Measurements from ENCODE around the gene TMEM242. TPM values are rescaled to one million over a fixed set of nuclear protein-coding genes. Genes with fewer than 3 reads are reported as not detected.

TMEM242 gene
- total RNA-seq, 4 donors from 2014 or later, result 3.9 to 7.7 (median 6.3) TPM

DNA sequence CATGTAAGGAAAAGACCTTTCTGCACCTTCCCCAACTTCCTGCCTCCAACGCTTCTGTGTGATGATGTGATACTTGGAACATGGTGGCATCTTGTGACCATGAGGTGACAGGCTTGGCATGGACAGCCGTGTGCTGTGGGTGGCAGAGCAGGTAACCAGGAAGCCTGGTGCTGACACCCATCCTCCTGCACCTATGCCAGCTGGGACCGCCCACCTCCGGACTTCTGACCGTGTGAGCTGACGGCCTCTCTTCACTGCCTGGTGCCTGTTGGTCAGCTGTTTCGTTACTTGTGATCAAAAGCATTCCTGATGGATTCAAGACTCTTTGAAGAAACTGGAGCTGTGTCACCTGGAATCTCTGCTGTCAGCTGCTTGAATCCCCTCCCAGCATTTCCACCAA is 70.3 kb downstream of the TMEM242 start:
- Histone ChIP-seq H3K9me3 (no peaks in the 10 kb centered on the region), H3K27ac (no peak overlapping the region), H3K36me3 (no peaks in the 10 kb centered on the region), H3K27me3 (no peaks in the 10 kb centered on the region), H3K4me1 (peaks cover 0 to 5% of the 10 kb centered on the region in 2 donors), H3K4me3 (no peak overlapping the region)
- TF ChIP-seq POLR2A (IDR thresholded peaks at IDR 0.05), result no peak
- TF ChIP-seq, protein P1, sequence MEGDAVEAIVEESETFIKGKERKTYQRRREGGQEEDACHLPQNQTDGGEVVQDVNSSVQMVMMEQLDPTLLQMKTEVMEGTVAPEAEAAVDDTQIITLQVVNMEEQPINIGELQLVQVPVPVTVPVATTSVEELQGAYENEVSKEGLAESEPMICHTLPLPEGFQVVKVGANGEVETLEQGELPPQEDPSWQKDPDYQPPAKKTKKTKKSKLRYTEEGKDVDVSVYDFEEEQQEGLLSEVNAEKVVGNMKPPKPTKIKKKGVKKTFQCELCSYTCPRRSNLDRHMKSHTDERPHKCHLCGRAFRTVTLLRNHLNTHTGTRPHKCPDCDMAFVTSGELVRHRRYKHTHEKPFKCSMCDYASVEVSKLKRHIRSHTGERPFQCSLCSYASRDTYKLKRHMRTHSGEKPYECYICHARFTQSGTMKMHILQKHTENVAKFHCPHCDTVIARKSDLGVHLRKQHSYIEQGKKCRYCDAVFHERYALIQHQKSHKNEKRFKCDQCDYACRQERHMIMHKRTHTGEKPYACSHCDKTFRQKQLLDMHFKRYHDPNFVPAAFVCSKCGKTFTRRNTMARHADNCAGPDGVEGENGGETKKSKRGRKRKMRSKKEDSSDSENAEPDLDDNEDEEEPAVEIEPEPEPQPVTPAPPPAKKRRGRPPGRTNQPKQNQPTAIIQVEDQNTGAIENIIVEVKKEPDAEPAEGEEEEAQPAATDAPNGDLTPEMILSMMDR (IDR thresholded peaks at IDR 0.05 in 4 of 5, conservative IDR thresholded peaks at IDR 0.05 in 1 of 5), result no peak
- no peak for ATAC-seq
- intact Hi-C loops (cut with DNase I; ENCODE audit: low total_unique reads) (no loop called here), in situ Hi-C loops (cut with MboI; ENCODE audit: low sequenced_read_pairs in 4 of 4) (loop anchor here in 1 of 4 donors (25.0 kb wide), 1 partner anchor 691 kb away; no protein-coding TSS in a partner anchor)
- no peak for DNase-seq

DNA sequence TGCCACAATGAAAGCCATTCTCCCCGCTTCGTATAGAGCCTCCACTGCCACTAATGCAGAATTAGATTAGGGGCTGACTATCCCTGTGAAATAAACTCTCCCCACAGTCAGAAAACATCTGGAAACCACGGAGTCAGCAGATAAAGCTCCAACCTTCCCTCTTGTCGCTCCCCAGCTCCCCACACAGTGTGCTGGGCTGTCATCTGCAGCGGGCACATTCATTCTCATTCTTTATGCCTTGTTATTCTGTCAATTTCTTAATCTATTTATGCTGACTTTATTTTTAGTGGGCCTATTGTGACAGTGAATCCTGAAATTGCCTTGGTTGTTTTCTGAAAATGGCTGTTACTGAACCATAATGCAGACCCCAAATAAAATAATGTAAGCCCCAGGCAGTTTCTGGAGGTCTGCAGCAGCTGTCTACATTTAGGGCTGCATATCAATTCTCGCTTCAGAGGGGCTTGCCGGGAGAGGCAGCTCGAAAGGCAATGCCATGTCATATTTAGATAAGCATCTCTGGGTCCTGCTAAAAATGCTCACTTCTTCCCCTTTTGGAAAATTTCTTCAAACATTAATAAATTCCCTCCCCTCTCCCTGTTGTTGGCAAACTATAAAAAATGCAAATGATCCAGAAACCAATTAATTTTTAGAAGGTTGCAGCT is 71.6 kb downstream of the TMEM242 start:
- intact Hi-C loops (cut with DNase I; ENCODE audit: low total_unique reads) (no loop called here), in situ Hi-C loops (cut with MboI; ENCODE audit: low sequenced_read_pairs in 4 of 4) (loop anchor here in 1 of 4 donors (25.0 kb wide), 1 partner anchor 689 kb away; no protein-coding TSS in a partner anchor)
- Histone ChIP-seq H3K4me3 (no peak overlapping the region), H3K27ac (no peak overlapping the region), H3K9me3 (no peaks in the 10 kb centered on the region), H3K36me3 (no peaks in the 10 kb centered on the region), H3K27me3 (no peaks in the 10 kb centered on the region), H3K4me1 (peaks cover 0 to 5% of the 10 kb centered on the region in 2 donors)
- no peak for ATAC-seq
- TF ChIP-seq, protein P1 (IDR thresholded peaks at IDR 0.05 in 4 of 5, conservative IDR thresholded peaks at IDR 0.05 in 1 of 5), result no peak
- TF ChIP-seq POLR2A (IDR thresholded peaks at IDR 0.05), result no peak
- no peak for DNase-seq

DNA sequence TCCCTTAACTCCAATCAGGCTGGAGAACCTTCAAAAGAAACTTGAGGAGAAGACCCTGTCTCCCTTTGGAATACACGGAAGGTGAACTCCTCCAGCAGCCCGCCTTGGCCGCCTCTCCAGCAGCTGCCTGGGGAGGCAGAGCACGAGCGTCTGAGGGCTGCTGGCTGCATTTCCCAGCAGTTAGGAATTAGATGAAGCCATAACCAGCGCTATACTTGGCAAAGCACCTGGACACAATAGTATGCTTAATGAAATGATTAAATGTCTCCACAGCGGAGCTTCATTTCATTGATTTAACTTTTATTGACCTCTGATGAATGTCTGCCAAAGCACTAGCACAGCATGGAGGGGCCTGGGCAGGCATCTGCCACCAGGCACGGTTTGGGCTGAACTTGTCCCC is 73.5 kb downstream of the TMEM242 start:
- ATAC-seq, result no peak
- H3K9me3 ChIP-seq, result no peaks in the 10 kb centered on the region
- no peaks in the 10 kb centered on the region for H3K27me3 ChIP-seq
- peaks cover 9 to 19% of the 10 kb centered on the region in 2 donors for H3K4me1 ChIP-seq
- in situ Hi-C loops (cut with MboI; ENCODE audit: low sequenced_read_pairs in 4 of 4), result loop anchor here in 1 of 4 donors (25.0 kb wide), 1 partner anchor 688 kb away; no protein-coding TSS in a partner anchor
- no peaks in the 10 kb centered on the region for H3K36me3 ChIP-seq
- H3K4me3 ChIP-seq, result no peak overlapping the region
- intact Hi-C loops (cut with DNase I; ENCODE audit: low total_unique reads), result loop anchor here (10.0 kb wide), 3 partner anchors 285 to 1935 kb away; partner anchors contain the start of genes DYNLT1 and TFB1M
- no peak overlapping the region for H3K27ac ChIP-seq
- TF ChIP-seq, protein P1 (IDR thresholded peaks at IDR 0.05 in 4 of 5, conservative IDR thresholded peaks at IDR 0.05 in 1 of 5), result no peak
- TF ChIP-seq POLR2A (IDR thresholded peaks at IDR 0.05), result no peak
- no peak for DNase-seq

DNA sequence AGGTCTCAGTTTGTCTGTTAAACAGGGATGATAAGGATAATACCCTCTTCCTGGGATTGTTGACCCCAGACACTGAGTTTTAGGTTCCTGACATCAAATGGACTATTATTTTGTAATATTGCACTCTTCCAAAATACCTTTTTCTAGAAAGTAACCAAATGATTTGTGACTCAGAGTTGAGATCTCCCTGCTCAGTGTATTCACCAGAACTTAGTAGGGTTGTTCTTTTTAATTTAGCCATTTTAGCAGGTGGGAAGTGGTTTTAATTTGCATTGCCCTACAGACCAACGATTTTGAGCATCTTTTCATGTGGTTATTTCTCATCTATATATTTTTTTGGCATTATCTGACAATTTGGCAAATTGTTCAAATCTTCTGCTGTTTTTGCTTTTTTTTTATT is 75.1 kb downstream of the TMEM242 start:
- no peak overlapping the region for H3K27ac ChIP-seq
- H3K27me3 ChIP-seq, result no peaks in the 10 kb centered on the region
- no peak overlapping the region for H3K4me3 ChIP-seq
- H3K9me3 ChIP-seq, result no peaks in the 10 kb centered on the region
- in situ Hi-C loops (cut with MboI; ENCODE audit: low sequenced_read_pairs in 4 of 4) (no loop called here), intact Hi-C loops (cut with DNase I; ENCODE audit: low total_unique reads) (loop anchor here (10.0 kb wide), 3 partner anchors 287 to 1933 kb away; partner anchors contain the start of genes DYNLT1 and TFB1M)
- TF ChIP-seq, protein P1 (IDR thresholded peaks at IDR 0.05 in 4 of 5, conservative IDR thresholded peaks at IDR 0.05 in 1 of 5), result no peak
- no peak for TF ChIP-seq POLR2A (IDR thresholded peaks at IDR 0.05)
- no peaks in the 10 kb centered on the region for H3K36me3 ChIP-seq
- H3K4me1 ChIP-seq, result peaks cover 18 to 29% of the 10 kb centered on the region in 2 donors
- no peak for ATAC-seq
- DNase-seq, result no peak
